ENCODE data around the gene RNF44.

DNA sequence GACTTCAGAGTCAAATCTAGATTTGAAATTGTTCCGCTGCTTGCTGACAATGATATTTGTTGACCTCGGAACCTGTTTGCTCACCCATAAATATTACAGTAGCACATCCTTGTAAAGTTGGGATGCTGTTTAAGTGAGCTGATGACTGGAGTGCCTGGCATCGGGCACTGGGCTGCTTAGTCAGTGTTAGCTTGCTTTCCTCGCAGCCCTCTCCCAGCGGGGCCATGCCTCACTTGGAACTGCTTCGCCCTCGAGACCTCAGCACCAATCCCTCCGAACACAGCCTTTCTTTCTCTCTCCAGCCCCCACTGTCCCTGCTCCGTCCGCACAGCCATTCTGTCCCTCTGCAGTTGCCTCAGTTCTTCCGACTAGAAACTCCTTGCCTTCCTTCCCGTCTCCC lies 23.4 kb downstream of the RNF44 start:
- TF ChIP-seq EZH2 (IDR thresholded peaks at IDR 0.05) (no peak), POLR2AphosphoS5 (IDR thresholded peaks at IDR 0.05; ENCODE audit: borderline replicate concordance, low read depth, low read length) (no peak), FOXP2 (optimal IDR thresholded peaks at IDR 0.05; ENCODE audit: control extremely low read depth, extremely low read length, insufficient read depth) (no peak)

Data from SK-N-MC (cell line).